Suppressor macrophage (primary cell): ENCODE results near the gene PIP5K1C.
A peak's percentile ranks its signal among the peaks of the same experiment; 100 is the strongest.

ENCODE experiments used
- DNase-seq, 4 experiments: peaks; one replicate each; pipeline ENCODE4 v3.0.0-alpha.2; 2020 to 2022

PIP5K1C gene

DNA sequence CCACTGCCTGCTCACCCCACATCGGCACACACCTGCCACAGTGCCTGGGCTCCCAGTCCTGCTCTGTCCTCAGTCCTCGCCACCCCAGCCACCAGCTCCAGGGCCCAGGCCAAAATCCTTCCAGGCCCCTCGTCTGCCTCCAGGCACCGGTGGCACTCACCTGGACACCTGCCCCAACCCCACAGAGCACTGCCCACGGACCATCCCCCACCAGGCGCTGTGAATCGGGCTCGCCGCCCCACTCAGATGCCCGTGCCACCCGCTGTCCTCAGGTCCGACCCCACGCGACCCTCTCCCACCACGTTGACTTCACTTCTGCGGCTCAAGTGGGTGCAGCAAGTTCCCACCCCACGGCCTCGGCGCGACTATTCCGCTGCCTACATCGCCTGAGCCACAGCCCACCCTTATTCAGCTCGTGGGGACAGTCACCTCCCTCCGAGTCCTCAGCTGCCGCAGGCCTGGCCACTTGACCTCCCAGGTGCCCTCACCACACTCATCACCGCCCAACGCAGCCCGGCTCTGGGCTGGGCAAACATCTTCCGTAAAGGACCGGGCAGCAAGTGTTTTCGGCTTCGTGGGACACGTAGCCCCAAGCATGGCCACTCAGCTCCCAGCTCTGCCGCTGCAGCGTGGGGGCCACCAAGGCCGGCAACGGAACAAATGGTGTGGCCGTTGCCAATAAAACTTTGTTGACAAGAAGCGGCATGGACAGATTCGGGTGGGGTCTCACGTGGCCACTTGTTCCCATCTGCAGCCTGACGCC, 5.7 kb downstream of the PIP5K1C start:
- DNase-seq: no peak

DNA sequence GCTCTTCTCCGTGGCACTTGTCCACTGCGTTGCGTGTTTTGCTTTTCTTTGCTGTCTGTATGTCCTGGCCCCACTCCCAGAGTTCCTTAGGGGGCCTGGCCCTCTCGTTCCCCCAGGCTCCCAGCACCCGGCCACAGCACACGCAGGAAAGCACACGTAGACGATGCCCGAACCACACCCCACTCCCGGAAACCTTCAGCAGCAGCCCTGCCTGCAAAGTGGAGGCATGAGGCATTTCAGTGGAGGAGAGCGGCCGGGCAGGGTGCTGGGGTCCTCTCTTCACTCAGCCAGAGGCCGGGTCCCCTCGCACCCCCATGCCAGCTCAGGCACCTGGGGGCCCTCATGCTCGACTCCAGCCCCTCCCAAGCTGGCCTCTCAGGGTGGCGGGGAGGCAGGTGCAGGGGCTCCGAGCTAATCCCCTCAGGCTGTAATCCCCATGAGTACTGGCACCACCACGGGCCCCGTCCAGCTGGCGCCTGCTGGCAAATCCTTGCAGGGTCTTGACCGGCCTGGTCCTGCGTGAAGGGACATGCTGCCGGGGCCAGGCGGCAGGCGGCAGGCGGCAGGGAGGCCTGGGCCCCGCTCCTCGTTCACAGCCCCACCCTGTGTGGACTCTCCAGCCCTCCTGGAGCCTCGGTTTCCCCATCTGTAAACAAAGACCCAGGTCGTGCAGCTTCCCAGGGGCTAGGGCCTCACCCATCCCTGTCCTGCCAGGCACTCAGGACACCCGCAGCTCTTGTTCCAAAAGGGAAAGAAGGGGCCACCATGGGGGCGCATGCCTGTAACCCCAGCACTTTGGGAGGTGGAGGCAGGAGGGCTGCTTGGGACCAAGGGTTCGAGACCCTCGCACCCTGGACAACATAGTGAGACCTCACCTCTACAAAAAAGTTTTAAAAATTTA, 7.0 kb downstream of the PIP5K1C start:
- DNase-seq: no peak

DNA sequence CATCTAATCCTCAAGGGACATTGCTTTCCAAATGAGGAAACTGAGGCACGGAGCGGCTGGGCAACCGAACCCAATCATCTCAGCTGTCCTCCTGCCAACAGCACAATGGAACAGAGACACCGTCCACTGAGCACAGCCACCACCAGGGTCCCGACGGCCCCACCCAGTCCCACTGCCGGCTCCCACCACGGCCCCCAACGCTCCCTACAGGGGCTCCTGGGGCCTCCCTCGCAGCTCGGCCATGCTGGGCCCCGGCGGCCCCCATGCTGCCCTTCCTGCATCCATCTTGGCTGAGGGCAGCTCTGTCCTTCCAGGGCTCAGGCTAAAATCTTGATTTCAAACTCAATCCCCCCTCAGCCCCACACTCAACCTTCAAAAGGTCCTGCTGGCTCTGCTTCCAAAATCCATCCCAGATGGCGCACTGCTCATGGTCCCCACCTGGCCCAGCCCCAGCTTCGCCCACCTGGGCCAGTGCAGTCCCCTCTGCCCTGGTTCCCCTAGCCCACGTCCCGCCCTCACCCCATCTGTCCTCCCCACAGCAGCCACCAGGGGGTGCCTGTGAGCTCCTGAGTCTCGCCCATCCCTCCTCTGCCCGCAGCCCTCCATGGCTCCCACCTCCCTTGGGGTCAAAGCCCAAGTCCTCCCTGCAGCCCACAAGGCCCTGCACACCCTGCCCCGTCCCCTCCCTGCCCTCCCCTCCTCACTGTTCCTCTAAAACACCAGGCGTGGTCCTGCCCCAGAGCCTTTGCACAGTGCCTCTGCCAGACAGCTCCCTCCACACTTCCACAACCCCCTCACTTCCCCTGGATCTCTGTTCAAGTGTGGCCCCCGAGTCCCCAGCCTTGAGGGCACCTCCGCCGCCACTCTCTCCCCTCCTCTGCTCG, 7.9 kb downstream of the PIP5K1C start:
- peak in 3 of 4 experiments; percentile 34 to 62 (median 39) for DNase-seq

DNA sequence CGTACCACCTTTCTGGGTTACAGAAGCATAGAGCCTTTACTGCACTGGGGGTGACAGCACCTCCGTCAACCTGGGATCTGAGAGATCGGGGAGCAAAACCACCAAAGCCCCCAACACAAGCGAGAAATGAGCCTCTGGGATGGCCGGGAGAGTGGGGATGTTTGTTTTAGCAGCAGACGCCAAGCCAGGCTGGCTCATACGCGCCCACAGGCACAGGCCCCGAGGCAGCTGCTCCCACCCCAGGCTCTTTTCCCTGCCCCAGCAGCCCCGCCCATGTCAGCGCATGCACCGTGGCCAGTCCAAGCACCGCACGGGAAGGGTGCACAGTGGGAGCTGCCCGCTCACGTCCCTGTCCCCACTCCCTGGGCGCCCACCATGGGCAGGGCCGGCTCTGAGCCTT, 8.5 kb downstream of the PIP5K1C start:
- DNase-seq: no peak

DNA sequence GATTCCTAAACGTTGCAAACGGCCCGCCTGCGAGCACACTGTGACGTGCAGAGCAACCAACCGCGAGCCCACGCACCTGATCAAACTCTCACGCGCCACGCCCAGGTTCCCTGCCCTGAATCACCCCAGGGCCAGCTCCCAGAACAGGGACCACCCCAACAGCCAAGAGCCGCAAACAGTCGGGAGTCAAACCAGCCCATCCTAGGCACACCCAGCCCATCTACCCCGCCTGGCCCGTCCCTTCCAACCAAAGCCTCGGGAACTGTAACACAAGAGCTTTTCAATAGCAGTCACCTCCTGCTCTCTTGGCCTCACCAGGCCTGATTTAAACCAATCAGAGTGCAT, 8.9 kb downstream of the PIP5K1C start:
- no peak for DNase-seq

DNA sequence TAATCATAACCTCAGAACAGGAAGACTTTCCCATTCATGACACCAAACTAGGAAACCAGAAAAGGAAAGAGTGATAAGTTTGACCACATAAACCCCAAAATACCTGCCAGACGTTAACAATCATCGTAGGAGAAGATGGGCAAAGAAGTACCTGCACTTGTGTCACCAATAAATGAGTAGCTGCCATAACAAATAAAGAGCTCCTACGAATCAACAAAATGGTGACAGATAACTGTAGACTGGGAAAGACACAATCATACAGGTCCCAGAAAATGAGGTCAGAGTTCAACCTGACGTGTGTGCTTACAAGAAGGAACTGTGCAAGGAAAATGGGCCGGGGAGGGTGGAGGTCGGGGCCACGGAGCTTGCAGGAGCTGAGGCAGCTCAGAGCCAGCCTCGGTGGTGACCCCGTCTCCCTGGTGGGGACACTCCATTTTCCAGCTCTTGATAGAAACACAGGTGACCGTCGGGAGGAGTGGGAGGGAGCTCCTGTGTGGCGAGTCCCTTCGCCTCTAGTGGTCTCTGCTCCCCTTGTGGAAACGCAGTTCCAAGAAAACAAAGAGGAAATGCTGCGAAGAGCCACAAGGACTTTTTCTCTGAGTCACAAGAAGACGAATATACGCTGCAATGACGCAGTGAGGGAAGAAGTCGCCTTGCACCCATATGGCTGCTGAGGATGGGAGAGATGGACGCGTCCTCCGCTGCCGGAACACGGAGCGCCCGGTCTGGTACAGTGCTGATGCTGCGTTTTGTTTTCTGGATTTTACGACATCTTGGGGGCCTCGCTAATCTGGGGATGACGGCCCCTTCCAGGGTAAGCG, 9.5 kb downstream of the PIP5K1C start:
- peak in 1 of 4 experiments; percentile 4 for DNase-seq

DNA sequence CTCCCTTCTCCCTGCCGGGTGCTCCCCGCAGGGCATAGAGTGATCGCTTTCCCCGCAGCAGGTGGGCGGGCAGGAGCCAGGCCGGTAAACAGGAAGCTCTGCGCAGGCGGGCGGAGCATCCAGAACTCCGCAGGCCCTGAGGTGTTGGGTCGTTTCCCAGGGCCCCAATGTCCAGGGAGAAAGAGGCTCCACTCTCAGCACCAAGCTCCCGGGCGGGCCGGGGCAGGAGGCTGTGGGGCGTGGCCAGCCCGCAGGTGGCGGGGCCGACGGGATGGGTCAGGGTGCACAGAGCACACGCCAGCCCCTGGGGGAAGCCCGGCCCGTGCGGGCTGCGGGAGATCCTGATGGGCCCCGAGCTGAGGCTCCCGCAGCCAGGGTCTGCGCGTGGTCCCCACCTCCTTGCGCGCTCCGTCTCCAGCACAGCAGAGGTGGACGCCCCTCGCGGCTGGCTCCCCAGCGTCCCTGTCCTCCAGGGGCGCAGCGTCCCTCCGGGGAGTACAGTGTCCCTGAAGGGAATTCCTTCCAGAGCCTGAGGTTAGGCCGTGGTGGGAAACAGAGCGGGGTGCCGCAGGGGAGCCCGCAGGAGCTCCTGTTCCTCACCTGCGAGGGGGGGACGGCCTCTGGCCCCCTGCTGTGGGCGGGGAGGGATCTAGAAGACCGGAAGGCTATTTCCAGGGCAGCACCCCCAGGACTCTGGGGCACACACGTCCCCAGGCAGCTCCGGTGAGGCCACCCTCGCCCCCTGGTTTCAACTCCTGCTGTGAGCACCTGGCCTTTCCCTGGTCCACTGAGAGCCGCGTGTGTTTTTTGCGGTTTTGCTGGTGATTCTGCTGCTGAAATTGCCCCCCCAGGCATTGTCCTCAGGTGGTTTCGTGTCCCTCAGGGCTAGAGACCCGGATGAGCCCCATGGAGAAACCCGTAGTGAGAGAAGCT, 12.2 kb downstream of the PIP5K1C start:
- peak in 2 of 4 experiments; percentile 27 to 66 for DNase-seq

DNA sequence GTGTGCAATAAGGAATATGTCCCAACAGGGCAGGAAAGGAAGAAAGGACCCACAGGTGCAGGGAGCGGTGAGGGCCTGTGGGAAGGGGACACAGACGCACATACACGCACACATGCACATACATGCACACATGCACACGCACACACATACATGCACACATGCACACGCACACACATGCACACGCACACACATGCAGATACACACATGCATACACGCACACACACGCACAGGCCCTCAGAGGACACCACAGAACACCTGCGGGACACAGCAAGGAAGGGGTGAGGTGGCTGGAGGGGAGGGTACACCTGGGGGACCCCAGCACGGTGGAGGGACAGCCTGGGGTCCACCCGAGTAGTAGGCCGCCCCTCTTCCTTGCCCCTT, 12.9 kb downstream of the PIP5K1C start:
- no peak for DNase-seq

DNA sequence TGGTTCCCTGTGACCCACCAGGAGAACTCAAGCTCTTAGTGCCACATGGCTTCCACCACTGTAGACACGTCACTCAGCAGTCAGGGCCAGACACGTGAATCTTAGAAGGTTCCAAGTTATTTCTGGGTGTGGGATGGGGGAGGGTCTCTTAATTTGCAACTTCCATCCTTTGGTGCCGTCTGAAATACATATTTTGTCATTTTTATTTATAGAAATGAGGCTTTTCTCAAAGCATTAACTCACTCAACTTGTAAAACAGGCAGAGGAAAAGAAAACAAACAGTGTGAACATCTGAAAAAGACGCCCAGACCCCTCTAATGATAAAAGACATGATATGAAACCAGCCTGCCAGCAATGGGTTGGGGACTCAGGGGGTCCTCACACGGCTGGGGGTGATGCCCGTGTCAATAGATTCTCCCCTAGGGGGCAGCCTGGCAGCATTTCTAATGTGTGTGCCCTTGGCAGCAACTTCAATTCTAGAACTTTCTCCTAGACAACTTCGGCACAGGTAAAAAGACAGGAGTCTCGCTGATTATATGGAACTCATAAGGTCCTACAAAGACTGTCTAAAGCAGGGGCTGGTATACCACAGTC, 15.4 kb downstream of the PIP5K1C start:
- DNase-seq: no peak

DNA sequence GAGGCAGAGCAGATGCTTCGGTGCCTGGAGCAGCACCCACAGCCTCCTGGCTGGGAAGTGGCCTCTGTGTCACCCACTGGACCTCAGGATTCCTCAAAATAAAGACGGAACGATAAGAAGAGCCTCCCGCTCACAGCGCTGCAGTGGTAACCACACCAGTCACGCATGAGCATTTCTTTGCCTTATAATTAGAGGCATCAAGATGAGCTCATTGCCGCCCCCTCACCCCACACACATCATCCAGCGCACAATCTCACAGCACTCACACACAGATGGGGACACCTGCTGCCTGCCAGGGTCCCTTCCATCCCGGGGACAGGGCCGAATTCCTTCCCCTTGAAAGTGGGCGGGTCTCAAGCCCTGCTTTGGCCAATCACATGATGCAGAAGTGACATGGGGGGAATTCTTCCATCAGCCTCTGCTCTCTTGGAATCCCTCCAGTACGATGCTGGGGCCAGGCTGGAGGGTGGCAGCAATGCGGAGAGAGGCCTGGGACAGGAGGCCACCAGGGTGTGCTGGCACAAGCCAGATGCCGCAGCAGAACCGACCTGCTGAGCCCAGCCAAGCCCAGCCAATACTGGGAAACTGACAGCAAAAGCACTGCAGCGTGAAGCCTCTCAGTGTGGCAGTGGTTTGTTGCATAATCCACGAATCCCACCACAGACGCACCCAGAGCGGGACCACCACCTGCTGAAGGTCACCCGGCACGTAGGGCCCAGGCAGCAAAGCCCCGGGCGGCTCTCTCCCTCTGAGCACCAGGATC, 16.0 kb downstream of the PIP5K1C start:
- peak; percentile 53 to 75 (median 70) for DNase-seq

DNA sequence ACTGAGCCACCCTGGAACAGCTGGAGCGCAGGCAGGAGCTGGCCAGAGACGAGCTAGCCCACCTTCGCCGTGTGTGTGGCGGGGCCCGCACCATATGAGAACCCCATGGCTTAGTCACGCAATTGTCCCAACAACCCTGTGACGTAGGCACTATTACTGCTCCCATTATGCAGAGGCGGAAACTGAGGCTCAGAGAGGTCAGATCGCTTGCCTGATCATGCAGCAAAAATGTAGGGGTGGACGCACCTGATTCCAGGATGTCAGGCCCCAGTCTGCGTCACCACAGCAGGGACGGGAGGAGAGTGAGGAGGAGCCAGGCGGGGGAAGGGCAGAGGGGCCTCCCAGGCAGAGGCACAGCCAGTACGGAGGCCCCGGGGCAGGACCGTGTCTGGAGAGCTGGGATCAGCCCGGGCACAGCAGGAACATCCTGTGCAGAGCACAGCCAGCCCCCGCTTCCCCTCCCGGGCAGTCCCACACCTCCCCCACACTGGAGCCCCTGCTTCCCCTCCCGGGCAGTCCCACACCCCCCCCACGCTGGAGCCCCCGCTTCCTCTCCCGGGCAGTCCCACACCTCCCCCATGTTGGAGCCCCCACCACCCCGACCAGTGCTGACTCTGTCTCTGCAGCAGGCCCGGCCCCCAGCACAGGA, 16.7 kb downstream of the PIP5K1C start:
- DNase-seq: peak in 2 of 4 experiments; percentile 22 to 40

DNA sequence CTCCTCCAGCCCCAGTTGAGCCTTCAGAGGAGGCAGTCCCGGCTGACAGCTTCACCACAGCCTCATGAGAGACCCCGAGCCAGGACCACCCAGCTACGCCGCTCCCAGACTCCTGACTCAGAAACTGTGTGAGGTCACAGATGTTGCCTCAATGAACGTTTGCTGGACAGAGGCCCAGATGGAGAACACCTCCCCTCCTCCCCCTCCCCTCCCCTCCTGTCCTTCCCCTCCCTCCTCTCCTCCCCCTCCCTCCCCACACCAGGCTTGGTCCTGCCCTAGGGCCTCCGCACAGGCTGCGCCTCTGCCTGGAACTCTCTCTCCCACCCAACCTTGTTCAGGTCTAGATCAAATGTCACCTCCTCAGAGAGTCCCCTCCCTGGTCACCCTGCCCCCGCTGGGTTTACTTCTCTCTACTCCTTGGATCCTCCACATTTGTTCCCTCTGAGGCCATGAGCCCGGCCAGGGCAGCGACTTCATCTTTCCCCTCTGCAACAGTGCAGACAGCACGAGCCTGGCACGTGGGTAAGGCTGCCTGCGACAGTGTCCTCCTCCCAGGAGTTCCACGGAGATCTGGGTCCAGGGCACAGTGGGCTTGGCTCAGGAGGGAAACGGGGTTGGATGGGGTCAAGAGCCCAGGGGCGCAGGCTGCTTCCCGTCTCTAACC, 17.4 kb downstream of the PIP5K1C start:
- DNase-seq: no peak

DNA sequence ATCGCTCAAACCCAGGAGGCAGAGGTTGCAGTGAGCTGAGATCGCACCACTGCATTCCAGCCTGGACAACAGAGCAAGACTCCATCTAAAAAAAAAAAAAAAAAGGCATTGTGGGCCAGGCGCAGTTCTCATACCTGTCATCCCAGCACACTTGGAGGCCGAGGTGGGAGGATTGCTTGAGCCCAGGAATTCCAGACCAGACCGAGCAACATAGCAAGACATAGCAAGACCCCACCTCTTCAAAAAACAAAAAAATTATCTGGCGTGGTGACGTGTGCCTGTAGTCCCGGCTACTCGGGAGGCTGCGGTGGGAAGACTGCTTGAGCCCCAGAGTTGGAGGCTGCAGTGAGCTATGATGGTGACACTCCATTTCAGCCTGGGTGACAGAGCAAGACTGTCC, 18.0 kb downstream of the PIP5K1C start:
- DNase-seq: no peak

DNA sequence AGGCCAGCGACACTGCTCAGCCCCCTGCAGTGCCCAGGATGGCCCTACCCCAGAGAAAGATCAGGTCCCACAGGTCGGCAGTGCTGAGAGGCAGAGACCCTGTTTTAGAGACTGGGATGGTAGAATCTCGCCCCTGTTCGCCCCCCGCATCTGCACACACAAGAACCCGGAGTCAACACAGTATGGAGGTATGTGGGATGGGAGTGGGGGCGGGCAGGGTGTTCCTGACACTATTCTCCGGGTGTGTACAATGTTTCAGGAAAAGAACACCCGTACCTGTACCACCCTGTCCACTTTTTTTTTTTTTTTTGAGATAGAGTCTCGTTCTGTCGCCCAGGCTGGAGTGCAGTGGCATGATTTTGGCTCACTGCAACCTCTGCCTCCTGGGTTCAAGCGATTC, 19.3 kb downstream of the PIP5K1C start:
- no peak for DNase-seq

DNA sequence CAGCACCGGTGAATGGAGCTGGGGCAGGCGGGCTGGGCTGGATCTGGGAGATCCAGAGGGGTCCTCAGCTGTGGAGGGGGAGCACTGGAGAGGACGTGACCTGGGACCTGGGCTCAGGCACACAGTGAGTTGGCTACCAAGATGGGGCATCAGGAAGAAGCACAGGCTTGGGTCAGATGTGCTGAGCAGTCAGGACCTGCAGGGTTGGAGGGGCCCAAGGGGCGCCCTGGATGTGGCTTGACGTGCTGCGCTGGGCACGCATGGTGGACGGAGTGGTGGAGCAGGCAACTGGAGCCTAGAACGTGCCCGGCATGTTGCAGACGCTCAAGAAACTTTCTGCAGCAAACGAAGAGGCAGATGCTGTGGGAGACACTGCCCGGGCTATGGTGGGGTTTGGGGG, 20.7 kb downstream of the PIP5K1C start:
- no peak for DNase-seq

DNA sequence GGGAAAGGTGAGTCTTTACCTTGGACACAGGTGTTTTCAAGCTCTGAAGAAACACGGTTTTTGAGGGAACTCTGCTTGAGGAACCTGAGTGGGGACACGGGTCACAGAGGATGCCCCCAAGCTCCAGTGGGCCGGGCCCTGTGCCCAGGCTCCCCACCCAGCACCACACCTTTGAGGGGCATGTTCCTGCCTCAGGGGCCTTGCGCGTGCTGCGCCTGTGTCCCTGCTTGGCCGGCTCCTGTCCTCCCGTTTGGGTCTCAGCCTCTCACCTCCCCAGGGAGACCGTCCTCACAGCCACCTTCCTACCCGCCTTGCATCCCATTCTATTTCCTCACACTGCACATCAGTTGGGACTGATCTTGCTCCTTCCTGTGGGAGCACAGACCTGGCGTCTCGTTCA, 21.1 kb downstream of the PIP5K1C start:
- DNase-seq: no peak

DNA sequence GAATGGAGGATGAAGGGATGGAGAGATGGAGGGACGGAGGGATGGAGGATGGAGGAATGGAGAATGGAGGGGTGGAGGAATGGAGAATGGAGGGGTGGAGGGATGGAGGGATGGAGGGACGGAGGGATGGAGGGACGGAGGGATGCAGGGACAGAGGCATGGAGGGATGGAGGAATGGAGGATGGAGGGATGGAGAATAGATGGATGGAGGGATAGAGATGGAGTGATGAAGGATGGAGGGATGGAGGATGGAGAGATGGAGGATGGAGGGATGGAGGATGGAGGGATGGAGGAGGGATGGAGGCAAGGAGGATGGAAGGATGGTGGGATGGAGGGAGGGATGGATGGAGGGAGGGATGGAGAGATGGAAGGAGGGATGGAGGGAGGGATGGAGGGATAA, 22.1 kb downstream of the PIP5K1C start:
- DNase-seq: no peak

DNA sequence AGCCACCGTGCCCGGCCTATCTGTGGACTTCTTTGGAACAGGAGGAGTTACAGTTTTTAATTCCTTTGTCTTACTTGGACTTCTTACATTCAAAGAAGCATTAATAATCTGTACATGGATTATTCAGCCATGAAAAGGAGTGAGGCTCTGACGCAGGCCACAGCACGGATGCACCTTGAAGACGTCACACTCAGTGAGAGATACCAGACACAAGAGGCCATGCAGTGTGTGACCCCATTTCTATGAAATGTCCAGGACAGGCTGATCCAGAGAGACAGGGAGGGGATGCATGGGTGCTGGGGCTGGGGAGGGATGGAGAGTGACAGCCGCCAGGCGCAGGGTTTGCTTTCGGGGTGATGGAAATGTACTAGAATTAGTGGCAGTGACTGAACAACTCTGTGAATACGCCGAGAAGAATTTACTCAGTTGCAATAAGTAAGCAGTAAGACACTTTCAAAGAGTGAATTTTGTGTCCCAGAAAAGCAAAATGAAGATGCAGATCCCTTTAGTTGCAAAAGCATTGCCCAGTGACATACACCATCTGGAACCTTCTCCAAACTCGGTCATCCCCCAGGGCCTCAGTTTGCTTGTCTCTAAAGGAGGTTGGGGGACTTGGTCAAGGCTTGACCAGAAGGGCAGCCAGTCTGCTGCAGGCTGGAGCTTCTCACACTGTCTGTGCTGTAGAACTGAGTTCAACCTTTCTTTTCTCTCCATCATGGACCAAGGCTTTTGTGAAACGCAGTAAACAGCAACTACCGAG, 25.3 kb downstream of the PIP5K1C start:
- no peak for DNase-seq
